ENCODE measurements around the gene PAWR. TPM values are rescaled to one million over a fixed set of nuclear protein-coding genes. Genes with fewer than 3 reads are reported as not detected.
"Not testable (repeated sequence)": the region's sequence is repeated elsewhere in the genome, so short reads cannot be mapped to it uniquely, and the experiment has no call there.

PAWR gene
- total RNA-seq, 1 donor from 2014 or later: 92.0 TPM

DNA sequence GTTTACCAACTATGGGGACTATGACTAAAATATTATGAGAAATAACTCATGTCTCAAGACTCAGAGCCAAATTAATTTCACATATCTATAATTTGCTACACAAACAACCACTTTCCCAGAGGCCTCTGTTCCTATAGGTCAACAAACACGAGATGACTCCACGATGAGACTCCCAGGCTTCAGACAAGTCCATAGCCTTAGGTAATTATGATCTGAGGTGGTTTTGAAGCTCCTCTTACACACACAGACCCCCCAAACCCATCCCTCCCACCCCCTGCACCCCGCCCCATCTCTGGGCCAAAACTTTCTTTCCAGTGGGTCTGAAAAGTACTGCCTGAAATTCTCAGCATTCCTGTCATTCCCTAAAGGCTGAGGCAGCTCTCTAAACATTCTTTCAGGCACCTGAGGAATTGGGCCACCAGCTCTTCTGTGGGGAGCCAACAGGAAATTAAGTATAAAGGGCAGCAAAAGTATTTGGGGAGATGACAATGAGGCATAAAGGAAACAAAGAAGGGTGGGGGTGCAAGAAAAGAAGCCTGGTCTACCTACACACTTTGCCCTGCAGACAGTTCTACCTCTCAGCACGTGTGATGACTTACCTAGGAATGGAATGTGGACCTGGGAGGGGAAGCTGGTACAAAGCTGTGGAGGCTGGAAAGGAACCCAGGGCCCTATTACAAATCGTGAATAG is 143.6 kb downstream of the PAWR start:
- TF ChIP-seq CTCF (IDR thresholded peaks at IDR 0.05; ENCODE audit: insufficient read depth, low read length, poor library complexity, severe bottlenecking): no peak

DNA sequence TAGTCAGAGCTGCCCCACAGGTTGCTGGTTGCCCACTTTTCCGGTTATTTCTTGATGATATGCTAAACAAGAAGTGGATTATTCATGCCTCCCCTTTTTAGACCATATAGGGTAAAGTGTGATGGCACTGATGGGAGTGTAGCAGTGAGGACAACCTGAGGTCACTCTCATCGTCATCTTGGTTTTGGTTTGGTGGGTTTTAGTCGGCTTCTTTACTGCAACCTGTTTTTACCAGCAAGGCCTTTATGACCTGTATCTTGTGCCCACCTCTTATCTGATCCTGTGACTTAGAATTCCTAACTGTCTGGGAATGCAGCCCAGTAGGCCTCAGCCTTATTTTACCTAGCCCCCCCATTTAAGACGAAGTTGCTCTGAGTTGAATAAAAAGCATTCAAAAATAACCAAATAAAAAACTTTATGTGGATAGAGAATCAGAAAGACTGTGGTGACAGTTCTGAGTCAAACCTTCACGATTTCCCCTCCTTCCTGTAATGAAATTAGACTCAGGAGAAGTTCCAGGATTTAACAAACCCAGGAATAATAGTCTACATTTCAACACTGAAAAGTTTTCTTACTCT is 144.2 kb downstream of the PAWR start:
- H3K4me3 ChIP-seq (ENCODE audit: low read depth, low read length): no peak overlapping the region
- no peak for TF ChIP-seq CTCF (IDR thresholded peaks at IDR 0.05; ENCODE audit: insufficient read depth, low read length, poor library complexity, severe bottlenecking)
- H3K36me3 ChIP-seq (ENCODE audit: control insufficient read depth, insufficient read depth, low read length): no peaks in the 10 kb centered on the region
- DNase-seq (ENCODE audit: low read depth): peak; percentile 75
- H3K27me3 ChIP-seq (ENCODE audit: control insufficient read depth, insufficient read depth, low read length): no peaks in the 10 kb centered on the region

More for the DNA sequence above, 143.6 kb downstream of the PAWR start:
- no peaks in the 10 kb centered on the region for H3K27me3 ChIP-seq (ENCODE audit: control insufficient read depth, insufficient read depth, low read length)
- DNase-seq (ENCODE audit: low read depth): peak; percentile 94
- H3K36me3 ChIP-seq (ENCODE audit: control insufficient read depth, insufficient read depth, low read length): peaks cover under 1% of the 10 kb centered on the region
- H3K4me3 ChIP-seq (ENCODE audit: low read depth, low read length): no peak overlapping the region

- not testable (repeated sequence) for H3K27me3 ChIP-seq (ENCODE audit: control insufficient read depth, insufficient read depth, low read length); H3K4me3 ChIP-seq (ENCODE audit: low read depth, low read length); H3K36me3 ChIP-seq (ENCODE audit: control insufficient read depth, insufficient read depth, low read length); DNase-seq (ENCODE audit: low read depth)
Measured at GRCh38 chr12:79544439-79544838, 146.3 kb downstream of the PAWR start.

DNA sequence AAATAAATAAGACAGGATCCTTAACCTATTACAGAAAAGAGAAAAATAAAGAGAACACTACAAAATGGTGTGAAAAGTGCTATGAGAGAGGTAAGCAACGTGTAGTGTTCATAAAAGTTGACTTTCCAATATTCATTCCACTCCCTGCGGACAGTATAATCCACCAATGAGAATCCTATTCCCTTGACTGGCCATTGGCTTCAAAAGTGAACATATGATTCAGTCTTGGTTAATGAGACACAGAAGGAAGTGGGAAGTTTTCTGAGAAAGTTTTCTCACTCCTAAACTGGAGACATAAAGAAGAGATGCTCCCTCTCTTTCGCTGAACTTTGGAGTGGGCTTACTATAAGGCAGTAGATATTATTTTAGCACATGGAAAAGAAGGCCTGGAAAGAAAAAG is 153.1 kb downstream of the PAWR start:
- no peak for DNase-seq (ENCODE audit: low read depth)
- Histone ChIP-seq H3K4me3 (ENCODE audit: low read depth, low read length) (no peak overlapping the region), H3K27me3 (ENCODE audit: control insufficient read depth, insufficient read depth, low read length) (no peaks in the 10 kb centered on the region), H3K36me3 (ENCODE audit: control insufficient read depth, insufficient read depth, low read length) (no peaks in the 10 kb centered on the region)
- TF ChIP-seq CTCF (IDR thresholded peaks at IDR 0.05; ENCODE audit: insufficient read depth, low read length, poor library complexity, severe bottlenecking): no peak

DNA sequence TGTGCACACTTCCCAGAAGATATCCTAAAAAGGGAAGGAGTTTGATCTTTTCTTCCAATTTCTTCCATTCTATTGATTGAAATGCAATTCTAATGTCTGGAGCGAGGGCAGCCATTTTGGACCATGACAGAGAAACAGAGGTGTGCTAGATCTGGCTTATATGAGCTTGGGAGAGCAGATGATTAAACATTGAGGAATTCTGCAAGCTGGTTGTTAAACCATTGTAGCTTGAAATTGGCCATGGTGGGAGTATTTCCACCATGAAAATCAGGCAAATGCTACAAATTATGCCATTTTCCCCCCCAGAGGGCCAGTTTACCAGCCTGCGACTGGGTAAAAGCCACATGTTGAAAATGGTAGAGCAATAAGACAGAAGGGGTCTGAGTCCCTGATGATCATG is 155.0 kb downstream of the PAWR start:
- H3K36me3 ChIP-seq (ENCODE audit: control insufficient read depth, insufficient read depth, low read length): no peaks in the 10 kb centered on the region
- DNase-seq (ENCODE audit: low read depth): peak; percentile 58
- no peaks in the 10 kb centered on the region for H3K27me3 ChIP-seq (ENCODE audit: control insufficient read depth, insufficient read depth, low read length)
- no peak for TF ChIP-seq CTCF (IDR thresholded peaks at IDR 0.05; ENCODE audit: insufficient read depth, low read length, poor library complexity, severe bottlenecking)
- H3K4me3 ChIP-seq (ENCODE audit: low read depth, low read length): no peak overlapping the region

Other genes with a start within 250 kb of the PAWR start
- 42.6 and 47.2 TPM in 2 replicates for gene PPP1R12A, start 244.1 kb upstream of the PAWR start, total RNA-seq

Measured in kidney epithelial cell (primary cell).